ENCODE measurements around the gene FCGR3A. TPM values are rescaled to one million over a fixed set of nuclear protein-coding genes. Genes with fewer than 3 reads are reported as not detected.

Gene FCGR3A
- total RNA-seq, 2 donors from 2014 or later: not detected

DNA sequence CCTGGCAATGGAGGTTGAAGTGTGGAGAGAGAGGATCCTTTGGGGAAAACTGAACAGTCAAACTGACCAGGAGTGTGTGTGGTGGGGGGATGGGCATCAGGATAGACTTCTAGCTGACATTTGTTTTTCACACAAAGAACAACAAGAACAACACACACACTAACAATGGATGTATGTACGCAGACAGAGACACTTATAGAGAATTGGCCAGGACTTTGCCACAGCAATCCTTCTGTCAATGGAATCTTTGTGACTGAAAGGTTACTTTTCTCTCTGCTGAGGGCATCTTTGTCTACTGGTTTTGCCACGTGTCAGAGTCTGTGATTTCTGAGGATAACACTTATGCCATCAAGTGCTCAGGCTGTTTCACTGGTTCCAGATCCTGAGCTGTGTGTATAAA, 56.8 kb downstream of the FCGR3A start:
- DNase-seq: no peak
- no peak overlapping the region for H3K4me3 Mint-ChIP-seq
- no peak overlapping the region for H3K9ac ChIP-seq (ENCODE audit: extremely low read depth, low read length, poor library complexity, severe bottlenecking)
- no peak overlapping the region for H3K27ac Mint-ChIP-seq
- peaks cover 4% of the 10 kb centered on the region for H3K4me1 ChIP-seq (ENCODE audit: control insufficient read depth, insufficient read depth, low read length)
- H3K9me3 ChIP-seq (ENCODE audit: control insufficient read depth, low read length): no peaks in the 10 kb centered on the region
- WGBS, 2 experiments (ENCODE audit: insufficient coverage in 1 of 2, insufficient read length in 1 of 2): 78 to 83% methylated on average over 1 to 2 of the region's 2 CpGs
- H3K27me3 ChIP-seq (ENCODE audit: control insufficient read depth, insufficient read depth, low read length, poor library complexity, severe bottlenecking): peaks cover 19% of the 10 kb centered on the region
- H3K27ac ChIP-seq (ENCODE audit: low read depth, low read length): no peak overlapping the region
- H3K4me3 ChIP-seq (ENCODE audit: low read length): no peak overlapping the region
- TF ChIP-seq, protein P1, sequence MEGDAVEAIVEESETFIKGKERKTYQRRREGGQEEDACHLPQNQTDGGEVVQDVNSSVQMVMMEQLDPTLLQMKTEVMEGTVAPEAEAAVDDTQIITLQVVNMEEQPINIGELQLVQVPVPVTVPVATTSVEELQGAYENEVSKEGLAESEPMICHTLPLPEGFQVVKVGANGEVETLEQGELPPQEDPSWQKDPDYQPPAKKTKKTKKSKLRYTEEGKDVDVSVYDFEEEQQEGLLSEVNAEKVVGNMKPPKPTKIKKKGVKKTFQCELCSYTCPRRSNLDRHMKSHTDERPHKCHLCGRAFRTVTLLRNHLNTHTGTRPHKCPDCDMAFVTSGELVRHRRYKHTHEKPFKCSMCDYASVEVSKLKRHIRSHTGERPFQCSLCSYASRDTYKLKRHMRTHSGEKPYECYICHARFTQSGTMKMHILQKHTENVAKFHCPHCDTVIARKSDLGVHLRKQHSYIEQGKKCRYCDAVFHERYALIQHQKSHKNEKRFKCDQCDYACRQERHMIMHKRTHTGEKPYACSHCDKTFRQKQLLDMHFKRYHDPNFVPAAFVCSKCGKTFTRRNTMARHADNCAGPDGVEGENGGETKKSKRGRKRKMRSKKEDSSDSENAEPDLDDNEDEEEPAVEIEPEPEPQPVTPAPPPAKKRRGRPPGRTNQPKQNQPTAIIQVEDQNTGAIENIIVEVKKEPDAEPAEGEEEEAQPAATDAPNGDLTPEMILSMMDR (conservative IDR thresholded peaks at IDR 0.05): no peak
- H3K4me1 Mint-ChIP-seq: peaks cover 6% of the 10 kb centered on the region
- H3K36me3 Mint-ChIP-seq (ENCODE audit: low read depth): no peaks in the 10 kb centered on the region
- H3K36me3 ChIP-seq (ENCODE audit: control insufficient read depth, insufficient read depth, low read length): no peaks in the 10 kb centered on the region
- H3K27me3 Mint-ChIP-seq (ENCODE audit: insufficient read depth): peaks cover 41% of the 10 kb centered on the region
- H3K9me3 Mint-ChIP-seq: no peaks in the 10 kb centered on the region

Other genes starting within 250 kb of the FCGR3A start
- gene MPZ, start 239.8 kb downstream of the FCGR3A start, total RNA-seq: 1 to 10 TPM; 1.7 to 3.3 TPM
- 100 to 1,000 TPM; 270 to 296 TPM for gene SDHC, start 235.4 kb downstream of the FCGR3A start, total RNA-seq
- gene CFAP126, start 181.9 kb downstream of the FCGR3A start, total RNA-seq: 1 to 10 TPM in 1 of 2 donors, under 1 TPM in 1; 0.86 to 1.2 TPM
- not detected for gene FCGR2A, start 44.4 kb downstream of the FCGR3A start, total RNA-seq
- gene HSPA6, start 25.3 kb downstream of the FCGR3A start, total RNA-seq: not detected
- not detected for gene FCGR3B, start 81.4 kb upstream of the FCGR3A start, total RNA-seq
- not detected for gene FCGR2B, start 113.3 kb upstream of the FCGR3A start, total RNA-seq
- gene FCRLA, start 157.4 kb upstream of the FCGR3A start, total RNA-seq: not detected
- under 1 TPM; 0.22 to 0.51 TPM for gene FCRLB, start 171.7 kb upstream of the FCGR3A start, total RNA-seq
- 10 to 100 TPM; 26.2 to 28.9 TPM for gene DUSP12, start 200.0 kb upstream of the FCGR3A start, total RNA-seq
- 10 to 100 TPM; 14.4 to 19.8 TPM for gene ATF6, start 216.5 kb upstream of the FCGR3A start, total RNA-seq